G401.6 (cell line): ENCODE measurements around the gene IGBP1.
A peak's percentile ranks its signal among the peaks of the same experiment; 100 is the strongest.
"Not testable (repeated sequence)": the region's sequence is repeated elsewhere in the genome, so short reads cannot be mapped to it uniquely, and the experiment has no call there.

ENCODE experiments used
- FAIRE-seq: peaks from 2 replicates; lab custom pipeline; 2012; peaks lifted over from hg19 to GRCh38; lab: Jason Lieb, UNC

The IGBP1 gene

DNA sequence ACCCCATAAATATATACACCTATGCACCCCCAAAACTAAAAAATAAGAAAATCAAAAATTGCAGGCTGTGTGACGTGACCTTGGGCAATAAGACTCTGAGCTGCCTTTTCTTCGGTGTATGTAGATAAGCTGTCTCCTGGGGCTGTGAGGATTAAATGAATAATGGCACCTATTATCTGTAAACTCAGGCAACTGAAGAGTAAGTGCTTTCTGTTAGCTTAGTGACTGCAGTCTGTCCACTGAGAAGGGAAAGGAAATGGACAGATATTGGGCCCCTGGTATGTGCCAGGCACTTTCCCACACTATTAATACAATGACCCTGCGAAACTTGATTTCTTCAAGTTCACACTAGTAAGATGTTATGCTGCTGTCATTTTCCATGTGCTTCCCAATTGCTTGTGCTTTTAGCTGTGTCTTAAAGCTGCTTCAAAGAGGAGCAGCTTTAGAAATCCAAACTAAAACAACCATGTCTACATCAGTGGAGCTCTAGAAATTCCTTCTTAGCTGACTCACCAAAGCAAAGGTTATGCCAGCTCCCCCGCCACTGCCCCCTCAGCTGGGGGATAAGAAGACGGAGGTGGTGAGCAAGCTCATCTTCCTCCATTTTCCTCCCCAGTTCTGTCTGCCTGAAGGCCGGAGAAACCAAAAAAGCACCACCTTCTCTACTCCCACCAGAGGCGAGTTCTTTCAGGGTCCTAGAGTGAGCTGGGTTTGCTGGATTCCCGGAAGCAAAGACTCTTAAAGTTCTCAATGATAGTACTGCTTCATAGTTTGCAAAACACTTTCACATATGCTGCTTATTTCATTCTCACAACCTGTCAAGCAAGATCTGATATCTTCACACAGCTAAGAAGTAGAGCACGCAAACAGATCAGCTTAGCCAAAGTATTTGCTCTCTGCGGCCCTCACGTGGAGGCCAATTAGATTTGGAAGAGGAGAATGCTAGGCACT is 35.3 kb downstream of the IGBP1 start:
- FAIRE-seq: peak; percentile 19

DNA sequence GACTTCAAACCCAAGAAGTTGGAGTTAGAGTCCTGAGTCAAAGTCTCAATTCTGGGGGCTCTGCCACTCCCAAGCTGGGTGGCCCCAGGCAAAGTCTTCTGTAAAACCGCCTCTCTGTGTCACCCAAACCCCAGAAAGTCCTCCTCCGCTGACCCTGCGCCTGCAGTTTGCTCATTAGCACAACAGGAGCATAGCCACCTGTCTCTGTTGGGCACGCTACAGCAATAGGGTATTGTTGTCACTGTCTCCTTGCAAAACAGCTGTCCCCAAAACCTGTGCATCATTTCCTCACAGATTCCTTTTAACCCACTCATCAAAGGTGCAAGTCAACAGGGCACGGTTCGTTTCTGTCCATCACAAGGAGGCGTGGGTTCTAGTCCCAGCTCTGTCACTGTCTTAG is 36.0 kb downstream of the IGBP1 start:
- no peak for FAIRE-seq

DNA sequence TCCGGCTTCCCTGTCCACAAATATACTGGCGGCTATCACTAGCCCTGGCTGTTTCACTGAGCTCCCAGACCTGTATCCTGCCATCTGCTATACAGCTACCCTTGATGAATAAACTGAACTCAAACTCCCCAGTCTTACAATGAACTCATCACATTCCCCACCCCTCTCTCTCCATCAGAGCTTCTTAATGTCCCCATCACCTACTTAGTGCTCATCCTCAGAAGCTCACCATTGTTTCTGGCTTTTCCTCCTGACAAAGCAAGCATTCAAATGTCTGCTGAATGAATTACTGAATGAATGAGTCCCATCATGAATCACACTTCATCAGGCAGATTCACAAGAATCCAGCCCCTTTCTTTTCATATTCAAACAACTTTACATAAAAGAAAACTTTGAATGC is 38.4 kb downstream of the IGBP1 start:
- no peak for FAIRE-seq

DNA sequence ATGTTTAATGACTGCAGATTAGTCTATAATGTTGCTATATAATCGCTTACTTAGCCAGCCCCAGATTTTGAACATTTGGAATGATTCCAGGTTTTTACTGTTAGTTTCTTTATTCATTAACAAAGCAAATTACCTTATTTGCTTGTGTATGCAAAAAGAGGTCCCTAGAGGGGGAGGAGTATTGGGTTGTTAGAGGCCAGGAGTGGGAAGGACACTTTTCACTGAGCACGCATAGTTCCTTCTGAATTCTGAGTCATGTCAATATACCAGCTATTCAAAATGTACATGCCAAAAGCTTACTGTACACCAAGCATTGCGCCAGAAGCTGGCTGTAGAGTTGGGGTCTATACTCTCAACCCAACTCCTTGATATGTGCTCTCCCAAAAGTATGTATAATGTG is 39.0 kb downstream of the IGBP1 start:
- no peak for FAIRE-seq

DNA sequence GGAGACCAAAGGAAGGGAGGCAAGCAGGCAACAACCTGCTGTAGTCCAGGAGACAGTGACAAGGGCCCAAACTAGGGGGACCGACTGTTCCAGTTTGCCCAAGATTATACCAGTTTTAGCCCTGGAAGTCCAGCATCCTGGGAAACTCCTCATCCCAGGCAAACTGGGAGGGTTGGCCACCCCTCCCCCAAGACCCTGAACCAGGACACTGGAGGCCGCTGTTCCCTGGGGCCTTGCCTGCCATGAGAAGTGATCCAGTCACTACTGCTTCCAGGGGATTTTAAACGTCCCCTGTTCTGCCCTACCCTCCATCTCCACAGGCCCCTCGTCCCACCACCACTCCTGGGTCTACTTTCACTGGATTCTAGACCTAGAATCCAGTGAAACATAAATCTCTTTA is 39.7 kb downstream of the IGBP1 start:
- no peak for FAIRE-seq

DNA sequence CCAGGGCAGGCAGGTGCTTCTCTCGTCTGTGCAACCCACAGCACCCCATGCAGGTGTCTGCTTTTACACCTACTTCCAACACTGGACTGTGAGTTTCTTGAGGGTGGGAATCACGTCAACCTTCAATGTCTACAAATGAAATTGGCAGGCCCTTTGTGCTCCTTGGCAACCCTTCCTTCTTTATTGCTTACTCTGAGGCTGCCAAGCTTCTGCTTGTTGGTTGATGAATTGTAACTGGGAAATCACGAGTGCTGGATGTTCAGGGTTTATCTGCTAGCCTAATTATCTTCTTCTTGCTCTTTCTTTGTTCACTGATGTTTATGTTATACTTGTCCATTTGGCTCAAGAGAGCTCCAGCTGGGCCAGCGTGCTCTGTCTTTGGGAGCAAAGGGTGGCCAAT is 41.5 kb downstream of the IGBP1 start:
- FAIRE-seq: no peak

DNA sequence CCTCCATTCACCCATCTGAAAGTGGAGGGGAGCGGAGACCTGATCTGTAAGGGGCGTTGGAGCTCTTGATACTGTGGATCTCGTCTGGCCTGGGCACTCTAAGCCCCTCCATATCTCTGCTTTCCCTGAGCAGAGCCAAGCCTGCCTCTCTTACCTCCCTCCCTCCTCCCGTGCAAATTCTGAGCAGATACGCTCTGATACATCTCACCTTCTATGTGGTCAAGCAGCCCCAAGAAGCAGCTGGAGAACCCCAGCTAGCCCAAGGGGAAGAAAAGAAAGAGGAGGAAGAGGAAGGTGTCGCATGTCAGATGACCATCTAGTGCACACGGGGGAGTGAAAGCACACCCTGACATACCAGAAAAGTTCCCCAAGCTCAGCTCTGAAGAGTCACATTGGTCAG is 42.1 kb downstream of the IGBP1 start:
- no peak for FAIRE-seq

DNA sequence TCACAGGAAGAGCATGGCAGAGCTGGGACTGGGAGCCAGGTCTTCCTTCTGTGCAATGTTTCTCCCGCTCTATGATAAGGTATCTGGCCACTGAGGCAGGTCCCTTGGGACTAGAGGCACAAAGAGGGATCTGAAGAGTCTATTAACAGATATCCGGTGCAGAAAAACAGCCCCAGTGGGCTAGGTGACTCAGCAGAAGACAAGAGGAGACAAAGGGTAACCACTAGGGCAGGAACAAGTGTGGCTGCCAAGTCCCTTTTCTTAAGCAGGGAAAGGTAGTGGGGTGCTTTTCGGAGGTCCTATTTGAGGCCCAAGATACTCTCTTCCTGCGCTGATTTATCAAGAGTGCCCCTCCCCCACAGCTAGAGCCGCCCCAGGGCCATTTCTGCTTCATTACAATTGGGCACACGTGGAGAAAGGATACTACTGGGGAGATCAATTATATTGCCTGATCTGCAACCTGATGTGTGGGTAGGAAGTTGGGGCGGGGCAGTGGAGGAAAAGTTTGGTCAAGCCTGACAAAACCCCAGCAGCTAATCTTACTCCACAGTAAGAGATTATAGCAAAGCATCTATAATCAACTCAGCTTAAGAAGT is 43.8 kb downstream of the IGBP1 start, which contains the start of gene DGAT2L6:
TSS of gene DGAT2L6 (plus strand) at position 546 of the 596 bp plus-strand sequence. CDS start 100 bp downstream, outside the sequence.
- no peak for FAIRE-seq

DNA sequence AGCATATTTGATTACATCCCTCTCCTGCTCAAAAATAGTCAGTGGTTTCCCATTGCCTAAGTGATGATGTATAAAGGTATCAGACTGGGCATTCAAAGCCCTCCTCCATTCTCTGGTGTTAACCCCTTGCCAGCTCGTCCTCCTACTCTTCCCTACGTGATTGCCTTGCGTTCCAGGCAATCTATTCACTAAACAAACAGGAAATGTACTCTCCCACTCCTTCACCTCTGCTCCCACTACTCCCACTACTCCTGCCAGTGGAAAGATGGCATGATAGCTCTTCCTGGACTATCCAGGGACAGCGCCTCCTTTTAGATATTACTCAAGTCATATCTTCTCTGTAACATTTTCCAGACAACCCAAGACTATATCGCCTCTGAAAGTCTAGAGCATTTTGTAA is 49.8 kb downstream of the IGBP1 start:
- no peak for FAIRE-seq

DNA sequence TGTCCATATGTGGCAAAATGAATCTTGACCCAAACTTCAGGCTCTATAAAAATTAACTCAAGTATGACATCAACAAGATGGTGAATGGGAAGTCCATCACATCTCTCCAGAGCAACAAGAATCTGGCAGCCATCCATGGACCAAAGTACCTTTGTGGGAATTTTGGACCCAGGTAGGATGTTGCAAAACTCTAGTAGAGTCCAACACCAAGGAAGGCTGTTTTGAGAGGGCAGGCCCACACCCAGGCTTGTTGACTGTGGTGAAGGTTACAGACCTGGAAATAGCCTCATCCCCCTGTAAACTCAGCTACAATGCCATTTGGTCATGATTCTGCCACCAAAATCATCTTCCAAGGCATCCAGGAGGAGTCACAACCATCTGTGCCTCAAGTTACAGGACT is 57.0 kb downstream of the IGBP1 start:
- FAIRE-seq: no peak

DNA sequence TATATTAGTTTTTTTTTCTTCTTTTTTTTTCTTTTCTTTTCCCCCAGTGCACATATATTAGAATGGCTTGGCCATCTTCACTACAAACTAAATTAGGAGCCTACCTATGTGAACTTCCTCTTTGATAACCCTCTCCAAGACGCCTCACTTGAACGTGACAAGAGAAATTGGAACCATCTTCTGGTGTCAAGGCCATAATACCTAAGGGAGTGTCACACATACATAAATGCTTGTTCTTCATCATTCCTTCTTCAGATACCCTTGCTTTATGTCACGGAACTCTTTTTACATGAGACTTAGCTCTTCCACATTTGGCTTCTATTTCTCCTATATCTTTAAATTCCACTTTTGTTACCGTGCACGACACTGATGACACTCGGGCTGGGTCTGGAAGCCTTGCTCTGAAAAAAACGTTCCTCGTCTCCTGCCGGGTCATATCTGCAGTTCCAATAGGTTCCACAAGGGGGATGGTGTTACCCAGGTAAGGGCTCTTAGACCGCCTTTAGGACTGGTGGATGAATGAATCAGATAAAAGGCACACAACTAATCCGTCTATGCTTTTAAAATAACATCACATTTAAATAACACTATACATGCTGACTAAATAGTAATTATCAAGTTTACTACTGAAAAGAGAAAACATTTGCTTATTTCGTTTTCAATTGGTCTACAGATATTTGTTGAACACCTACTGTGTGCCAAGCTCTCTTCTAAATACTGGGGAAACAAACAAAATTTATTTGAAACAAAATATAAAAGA is 63.9 kb downstream of the IGBP1 start:
- peak; percentile 94 for FAIRE-seq

DNA sequence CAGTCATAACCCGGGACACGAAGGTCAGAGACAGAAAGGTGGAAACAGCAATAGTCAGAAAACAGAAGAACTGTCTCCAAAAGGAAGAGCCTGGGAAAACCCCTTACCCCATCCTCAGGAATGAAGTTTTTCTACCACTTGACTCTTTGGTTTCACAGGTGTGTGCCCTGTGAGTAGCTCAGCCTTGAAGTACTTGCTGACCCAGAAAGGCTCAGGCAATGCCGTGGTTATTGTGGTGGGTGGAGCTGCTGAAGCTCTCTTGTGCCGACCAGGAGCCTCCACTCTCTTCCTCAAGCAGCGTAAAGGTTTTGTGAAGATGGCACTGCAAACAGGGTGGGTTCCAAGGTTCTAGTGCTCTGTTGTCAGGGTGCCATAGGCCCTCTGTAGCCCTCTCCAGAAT is 68.5 kb downstream of the IGBP1 start:
- no peak for FAIRE-seq

DNA sequence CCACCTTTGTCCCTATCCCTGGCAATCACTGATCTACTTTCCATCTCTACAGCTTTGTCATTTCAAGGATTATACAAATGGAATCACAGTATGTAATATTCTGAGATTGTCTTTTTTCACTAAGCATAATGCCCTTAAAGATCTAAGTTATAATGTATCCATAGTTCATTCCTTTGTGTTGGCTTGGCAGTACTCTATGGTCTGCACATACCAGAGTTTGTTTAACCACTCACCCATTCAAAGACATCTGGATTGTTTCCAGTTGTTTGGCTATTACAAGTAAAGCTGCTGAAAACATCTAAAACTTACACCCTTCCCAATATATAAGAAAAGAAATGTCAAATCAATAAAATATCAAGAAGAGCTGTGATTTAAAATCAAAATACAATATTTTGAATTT is 75.2 kb downstream of the IGBP1 start:
- no peak for FAIRE-seq

DNA sequence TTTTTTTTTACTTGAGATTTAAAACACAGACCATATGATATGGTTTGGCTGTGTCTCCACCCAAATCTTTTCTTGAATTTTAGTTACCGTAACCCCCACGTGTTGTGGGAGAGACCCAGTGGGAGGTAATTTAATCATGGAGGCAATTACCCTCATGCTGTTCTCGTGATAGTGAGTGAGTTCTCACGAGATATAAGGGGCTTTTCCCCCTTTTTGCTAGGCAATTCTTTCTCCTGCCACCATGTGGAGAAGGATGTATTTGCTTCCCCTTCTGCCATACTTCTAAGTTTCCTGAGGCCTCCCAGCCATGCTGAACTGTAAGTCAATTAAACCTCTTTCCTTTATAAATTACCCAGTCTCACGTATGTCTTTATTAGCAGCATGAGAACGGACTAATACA is 76.3 kb downstream of the IGBP1 start:
- not testable (repeated sequence) for FAIRE-seq
